Measurements from ENCODE around the gene TMEM150B. TPM values are rescaled to one million over a fixed set of nuclear protein-coding genes. Genes with fewer than 3 reads are reported as not detected.

The TMEM150B gene
- total RNA-seq, 1 donor from 2014 or later = 1.2 TPM

- intact Hi-C loops (cut with DNase I) = no loop called here
- ATAC-seq (no peak), DNase-seq (ENCODE audit: missing footprints) (no peak)
These were observed 10.7 kb downstream of the TMEM150B start for GRCh38 chr19:55314396-55314795.

- DNase-seq (ENCODE audit: missing footprints) (no peak), ATAC-seq (no peak)
- intact Hi-C loops (cut with DNase I) = no loop called here
These were observed 12.3 kb downstream of the TMEM150B start for GRCh38 chr19:55312621-55313512.

DNA sequence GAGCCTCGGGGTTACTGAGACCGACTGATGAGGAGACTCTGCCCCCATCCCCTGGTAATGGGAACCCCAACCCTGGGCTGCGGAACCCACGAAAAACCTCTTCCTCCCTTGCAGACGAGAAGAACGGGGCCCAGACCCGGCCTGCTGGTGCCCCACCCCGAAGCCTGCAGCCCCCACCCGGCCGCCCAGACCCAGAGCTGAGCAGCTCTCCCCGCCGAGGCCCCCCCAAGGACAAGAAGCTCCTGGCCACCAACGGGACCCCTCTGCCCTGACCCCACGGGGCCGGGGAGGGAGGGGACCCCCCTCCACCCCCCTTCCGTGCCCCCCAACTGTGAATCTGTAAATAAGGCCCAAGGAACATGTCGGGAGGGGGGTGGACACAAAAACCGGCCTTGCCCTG lies 13.3 kb downstream of the TMEM150B start:
- intact Hi-C loops (cut with DNase I) = no loop called here
- DNase-seq (ENCODE audit: missing footprints) = no peak
- ATAC-seq = no peak

- no peak for ATAC-seq
- intact Hi-C loops (cut with DNase I) = no loop called here
- no peak for DNase-seq (ENCODE audit: missing footprints)
These were observed 13.7 kb downstream of the TMEM150B start for GRCh38 chr19:55311397-55311796.

GRCh38 chr19:55310498-55310897 lies 14.6 kb downstream of the TMEM150B start:
- DNase-seq (ENCODE audit: missing footprints) = no peak
- intact Hi-C loops (cut with DNase I) = no loop called here
- no peak for ATAC-seq

GRCh38 chr19:55309448-55309847 lies 15.7 kb downstream of the TMEM150B start:
- no peak for ATAC-seq
- intact Hi-C loops (cut with DNase I) = loop anchor here (10.0 kb wide), 1 partner anchor 105 kb away; no protein-coding TSS in a partner anchor
- DNase-seq (ENCODE audit: missing footprints) = no peak

GRCh38 chr19:55308281-55308680 lies 16.9 kb downstream of the TMEM150B start:
- no peak for DNase-seq (ENCODE audit: missing footprints)
- intact Hi-C loops (cut with DNase I) = loop anchor here (10.0 kb wide), 1 partner anchor 107 kb away; no protein-coding TSS in a partner anchor
- no peak for ATAC-seq

GRCh38 chr19:55306712-55307111 lies 18.4 kb downstream of the TMEM150B start:
- no peak for DNase-seq (ENCODE audit: missing footprints)
- no peak for ATAC-seq
- intact Hi-C loops (cut with DNase I) = loop anchor here (10.0 kb wide), 1 partner anchor 108 kb away; no protein-coding TSS in a partner anchor

DNA sequence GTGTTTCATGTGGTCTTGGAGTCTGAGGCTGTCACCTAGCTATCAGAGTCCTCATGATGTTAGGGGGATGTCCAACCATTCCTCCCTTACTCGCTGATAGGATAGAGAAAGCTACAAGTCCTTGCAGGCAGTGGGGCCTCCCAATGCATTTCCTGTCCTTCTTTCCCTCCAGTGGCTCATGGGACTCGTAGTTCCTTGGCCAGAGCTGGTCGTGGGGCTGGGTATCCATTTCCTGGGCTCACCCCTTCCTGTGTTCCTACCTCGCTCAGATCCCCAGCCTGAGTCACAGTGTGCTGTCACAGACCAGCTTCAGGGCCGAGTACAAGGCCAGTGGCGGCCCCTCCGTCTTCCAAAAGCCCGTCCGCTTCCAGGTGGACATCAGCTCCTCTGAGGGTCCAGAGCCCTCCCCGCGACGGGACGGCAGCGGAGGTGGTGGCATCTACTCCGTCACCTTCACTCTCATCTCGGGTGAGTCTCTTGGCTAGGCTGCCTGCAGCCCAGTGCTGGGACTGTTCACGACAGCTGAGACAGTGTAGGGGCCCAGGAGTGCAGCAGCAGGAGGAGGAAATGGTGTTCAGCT lies 19.1 kb downstream of the TMEM150B start:
- DNase-seq (ENCODE audit: missing footprints) (no peak), ATAC-seq (no peak)
- intact Hi-C loops (cut with DNase I) = loop anchor here (10.0 kb wide), 1 partner anchor 109 kb away; no protein-coding TSS in a partner anchor

DNA sequence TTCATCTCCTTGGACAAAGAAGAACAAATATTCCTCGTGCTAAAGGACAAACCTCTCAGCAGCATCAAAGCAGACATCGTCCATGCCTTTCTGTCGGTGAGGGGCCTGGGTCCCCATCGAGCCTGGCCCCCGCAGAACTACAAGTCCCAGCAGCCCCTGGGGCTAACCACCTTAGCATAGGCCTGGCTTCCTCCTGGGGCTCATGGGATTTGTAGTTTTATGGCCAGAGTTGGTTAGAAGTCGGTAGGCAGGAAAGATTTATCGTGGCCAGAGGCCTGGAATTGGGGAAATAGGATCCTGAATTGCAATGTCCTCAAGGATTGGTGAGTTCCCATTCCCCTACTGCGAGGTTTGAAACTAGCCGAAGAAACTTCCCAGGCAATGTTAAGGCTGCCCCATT lies 19.6 kb downstream of the TMEM150B start:
- no peak for ATAC-seq
- no peak for DNase-seq (ENCODE audit: missing footprints)
- intact Hi-C loops (cut with DNase I) = loop anchor here (10.0 kb wide), 1 partner anchor 109 kb away; no protein-coding TSS in a partner anchor

GRCh38 chr19:55304980-55305379 lies 20.2 kb downstream of the TMEM150B start:
- intact Hi-C loops (cut with DNase I) = loop anchor here (5.0 to 10.0 kb wide), 2 partner anchors 37 to 110 kb away; no protein-coding TSS in a partner anchor
- DNase-seq (ENCODE audit: missing footprints) (peak; percentile 21), ATAC-seq (no peak)

- DNase-seq (ENCODE audit: missing footprints) = peak; percentile 72
- intact Hi-C loops (cut with DNase I) = loop anchor here (5.0 to 10.0 kb wide), 2 partner anchors 38 to 110 kb away; no protein-coding TSS in a partner anchor
These were observed 20.7 kb downstream of the TMEM150B start for GRCh38 chr19:55304279-55304978.

GRCh38 chr19:55303477-55303876 lies 21.7 kb downstream of the TMEM150B start:
- intact Hi-C loops (cut with DNase I) = loop anchor here (5.0 to 10.0 kb wide), 2 partner anchors 39 to 111 kb away; no protein-coding TSS in a partner anchor
- DNase-seq (ENCODE audit: missing footprints) (peak; percentile 34), ATAC-seq (no peak)

More at GRCh38 chr19:55304279-55304978, 20.7 kb downstream of the TMEM150B start:
- ATAC-seq = no peak

DNA sequence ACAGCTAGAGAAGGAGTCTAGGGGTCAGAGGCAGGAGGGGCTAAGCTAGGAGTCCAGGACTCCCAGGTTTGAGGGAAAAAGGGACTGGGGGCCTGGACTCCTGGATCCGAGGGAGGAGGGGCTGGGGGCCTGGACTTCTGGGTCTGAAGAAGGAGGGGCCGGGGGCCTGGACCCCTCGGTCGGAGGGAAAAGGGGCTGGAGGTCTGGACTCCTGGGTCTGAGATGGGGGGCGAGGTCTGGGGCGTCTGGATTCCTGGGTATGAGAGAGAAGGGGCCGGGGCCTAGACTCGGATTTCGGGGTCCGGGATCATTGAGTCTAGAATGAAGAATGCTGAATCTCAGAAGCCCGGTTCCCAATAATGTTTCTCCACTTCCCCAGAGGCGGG lies 22.8 kb downstream of the TMEM150B start:
- intact Hi-C loops (cut with DNase I) = loop anchor here (5.0 to 10.0 kb wide), 2 partner anchors 40 to 112 kb away; no protein-coding TSS in a partner anchor
- ATAC-seq = no peak
- DNase-seq (ENCODE audit: missing footprints) = peak; percentile 34

DNA sequence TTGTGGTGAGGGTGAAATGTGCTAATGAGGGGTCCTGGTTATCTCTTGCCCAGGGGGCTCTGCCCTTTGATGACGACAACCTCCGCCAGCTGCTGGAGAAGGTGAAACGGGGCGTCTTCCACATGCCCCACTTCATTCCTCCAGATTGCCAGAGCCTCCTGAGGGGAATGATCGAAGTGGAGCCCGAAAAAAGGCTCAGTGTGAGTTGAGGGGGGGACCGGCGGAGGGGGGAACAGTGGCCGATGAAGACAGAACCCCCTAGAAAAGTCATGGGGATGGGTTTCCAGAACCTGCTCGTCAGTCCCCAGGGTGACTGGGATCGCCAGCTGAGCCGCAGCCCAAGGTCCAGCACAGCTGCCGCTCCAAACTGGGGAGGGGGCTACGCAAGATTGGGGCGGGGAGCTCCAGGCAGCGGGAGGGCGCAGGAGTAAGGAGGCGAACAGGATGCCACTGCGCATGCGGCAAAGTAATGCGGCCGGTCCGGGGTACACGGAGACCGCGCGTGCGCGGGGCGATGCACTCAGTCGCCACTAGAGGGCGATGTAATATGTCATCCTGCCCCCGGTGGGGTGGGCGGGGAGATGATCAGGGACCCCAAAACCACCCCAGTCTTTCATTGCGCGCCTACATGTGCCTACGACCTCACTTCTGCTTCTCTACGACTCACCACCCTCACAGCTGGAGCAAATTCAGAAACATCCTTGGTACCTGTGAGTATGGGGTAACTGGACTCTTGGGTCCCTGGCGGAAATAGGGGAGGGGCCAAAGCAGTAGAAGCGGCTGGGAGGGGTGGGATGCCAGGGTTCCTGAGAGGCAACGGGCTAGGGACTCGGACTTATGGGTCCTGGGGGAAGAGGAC lies 23.5 kb downstream of the TMEM150B start:
- DNase-seq (ENCODE audit: missing footprints) = peak; percentile 95
- ATAC-seq = peak; percentile 89
- intact Hi-C loops (cut with DNase I) = loop anchor here (2.0 to 10.0 kb wide), 3 partner anchors 41 to 113 kb away; partner anchors contain the start of genes RPL28 and TMEM238

DNA sequence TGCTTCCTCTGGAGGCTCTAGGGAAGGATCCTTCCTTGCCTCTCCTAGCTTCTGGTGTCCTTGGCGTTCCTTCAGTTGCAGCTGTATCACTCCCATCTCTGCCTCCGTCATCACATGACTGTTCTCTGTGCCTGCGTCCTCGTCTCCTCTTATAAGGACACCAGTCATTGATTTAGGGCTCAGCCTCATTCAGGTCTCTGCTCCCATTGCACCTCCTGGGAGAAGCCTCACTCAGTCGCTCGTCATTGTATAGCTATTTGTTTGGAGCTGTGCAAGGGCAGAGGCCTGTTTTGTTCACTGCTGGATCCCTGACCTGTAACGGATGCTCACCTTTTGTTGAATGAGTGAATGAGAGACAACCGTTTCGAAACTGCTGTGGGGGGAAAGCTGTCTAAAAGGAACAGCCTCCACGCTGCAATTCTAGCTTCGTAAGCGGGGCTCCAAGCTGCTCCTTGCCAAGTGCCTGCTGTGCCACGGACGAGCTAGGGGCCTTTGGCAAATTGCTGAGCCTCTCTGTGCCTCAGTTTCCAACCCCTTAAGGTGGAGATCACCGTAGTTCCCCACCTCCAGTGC lies 24.2 kb downstream of the TMEM150B start:
- no peak for ATAC-seq
- intact Hi-C loops (cut with DNase I) = loop anchor here (2.0 to 10.0 kb wide), 3 partner anchors 41 to 114 kb away; partner anchors contain the start of genes RPL28 and TMEM238
- peak; percentile 4 for DNase-seq (ENCODE audit: missing footprints)

DNA sequence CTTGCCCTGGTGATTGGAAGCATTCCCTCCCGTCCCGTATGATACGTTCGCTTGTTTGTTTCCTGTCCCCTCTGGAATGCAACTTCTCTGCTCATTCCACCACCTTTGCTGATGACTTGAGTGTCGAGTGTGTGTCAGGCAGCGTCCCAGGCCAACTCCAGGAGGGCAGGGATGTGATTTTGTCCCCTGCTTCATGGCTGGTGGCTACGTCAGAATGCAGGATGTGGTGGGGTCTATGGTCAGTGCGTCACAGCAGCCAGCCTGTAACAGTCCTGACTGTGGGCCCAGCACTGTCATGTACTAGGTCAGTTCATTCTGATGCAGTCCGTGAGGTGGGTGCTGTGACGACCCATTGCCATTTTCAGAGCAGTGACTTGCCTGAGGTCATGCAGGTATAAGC lies 25.1 kb downstream of the TMEM150B start:
- DNase-seq (ENCODE audit: missing footprints) (peak; percentile 33), ATAC-seq (no peak)
- intact Hi-C loops (cut with DNase I) = loop anchor here (2.0 to 10.0 kb wide), 3 partner anchors 42 to 115 kb away; partner anchors contain the start of genes RPL28 and TMEM238
